Activated CD8-positive, alpha-beta memory T cell treated with anti-CD3 and anti-CD28 coated beads, Interleukin-2, amount 50 U/mL, for 4 hours (primary cell): ENCODE measurements around the gene QSOX2.

Experiments used
- DNase-seq: peaks from one replicate; pipeline ENCODE4 v3.0.0-alpha.2; 2020

The QSOX2 gene

DNA sequence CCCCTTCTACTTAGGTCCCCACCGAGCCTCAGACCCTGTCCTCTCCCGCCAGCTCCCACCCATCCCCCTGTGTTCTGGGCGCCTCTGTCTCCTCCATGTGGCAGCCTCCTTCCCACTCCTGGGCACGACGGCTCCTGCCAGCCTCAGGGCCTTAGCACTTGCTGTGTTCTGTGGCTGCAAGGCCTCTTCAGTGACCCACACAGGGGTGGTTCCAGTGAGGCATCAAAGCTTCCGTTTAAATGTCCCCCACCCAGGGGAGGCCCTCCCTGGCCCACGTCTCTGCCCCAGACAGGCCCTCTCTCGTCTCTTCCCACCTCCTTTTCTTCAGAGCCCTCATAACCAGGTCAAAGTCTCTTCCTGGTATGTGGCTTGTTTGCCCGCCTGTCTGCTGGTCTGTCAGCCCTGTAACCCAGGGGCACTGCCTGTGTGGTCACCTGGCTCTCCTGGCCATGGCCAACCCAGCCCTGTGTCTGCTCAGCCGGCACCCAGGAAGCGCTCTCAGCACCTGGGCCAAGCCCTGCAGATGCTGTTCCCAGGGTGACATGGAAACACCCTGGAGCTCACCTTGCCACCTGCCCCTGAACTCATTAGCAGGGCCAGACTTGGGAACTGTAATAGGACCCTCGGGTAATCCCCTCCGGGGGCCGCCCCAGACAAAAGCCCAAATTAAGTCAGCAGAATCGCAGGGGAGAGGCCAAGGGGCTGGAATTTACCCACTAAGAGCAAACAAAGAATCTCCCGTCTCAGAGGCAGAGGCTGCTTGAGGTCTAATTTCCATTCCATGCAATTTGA, 74.4 kb downstream of the QSOX2 start:
- DNase-seq, result no peak

DNA sequence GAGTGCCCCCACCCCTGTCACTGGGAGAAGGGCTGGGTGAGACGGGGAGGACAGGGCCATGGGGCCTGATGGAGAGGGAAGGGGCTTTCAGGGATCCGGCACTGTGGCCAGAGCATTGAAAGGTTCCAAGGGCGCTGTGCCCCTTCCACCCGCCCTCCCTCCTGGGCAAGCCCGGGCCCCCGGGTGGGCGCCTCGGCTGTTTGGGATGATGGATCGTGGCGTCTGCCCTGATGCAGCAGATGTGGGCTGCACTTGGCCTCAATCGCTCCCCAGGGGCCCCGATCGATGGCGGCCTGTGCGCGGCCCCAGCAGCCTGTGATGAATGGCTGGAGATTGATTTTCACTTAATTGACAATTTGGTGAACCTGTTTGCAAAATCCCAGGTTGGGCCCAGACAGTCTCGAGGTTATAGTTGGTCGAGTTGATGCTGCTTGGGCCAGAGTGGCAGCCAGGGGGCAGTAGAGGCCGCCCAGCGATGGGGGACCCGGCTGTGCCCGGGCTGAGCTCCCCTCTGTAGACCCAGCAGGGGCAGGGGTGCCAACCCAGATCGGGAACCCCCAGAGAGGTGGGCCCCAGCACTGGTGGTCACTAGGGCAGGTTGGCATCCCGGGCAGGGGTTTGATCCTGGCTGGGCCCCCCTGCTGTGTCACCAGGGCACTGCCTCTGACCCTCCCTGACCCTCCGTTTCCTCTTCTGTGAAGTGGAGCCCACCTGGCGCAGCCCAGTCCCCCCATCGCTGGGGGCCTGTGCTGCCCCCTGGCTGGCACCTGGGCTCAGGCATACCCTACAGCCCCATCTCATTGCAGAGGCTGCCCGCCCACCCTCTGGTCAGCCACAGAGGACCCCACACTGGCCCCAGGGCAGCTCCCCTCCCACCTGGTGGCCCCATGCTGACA, 75.4 kb downstream of the QSOX2 start:
- peak; percentile 52 for DNase-seq

GRCh38 chr9:136169495-136169894, 76.1 kb downstream of the QSOX2 start:
- no peak for DNase-seq

DNA sequence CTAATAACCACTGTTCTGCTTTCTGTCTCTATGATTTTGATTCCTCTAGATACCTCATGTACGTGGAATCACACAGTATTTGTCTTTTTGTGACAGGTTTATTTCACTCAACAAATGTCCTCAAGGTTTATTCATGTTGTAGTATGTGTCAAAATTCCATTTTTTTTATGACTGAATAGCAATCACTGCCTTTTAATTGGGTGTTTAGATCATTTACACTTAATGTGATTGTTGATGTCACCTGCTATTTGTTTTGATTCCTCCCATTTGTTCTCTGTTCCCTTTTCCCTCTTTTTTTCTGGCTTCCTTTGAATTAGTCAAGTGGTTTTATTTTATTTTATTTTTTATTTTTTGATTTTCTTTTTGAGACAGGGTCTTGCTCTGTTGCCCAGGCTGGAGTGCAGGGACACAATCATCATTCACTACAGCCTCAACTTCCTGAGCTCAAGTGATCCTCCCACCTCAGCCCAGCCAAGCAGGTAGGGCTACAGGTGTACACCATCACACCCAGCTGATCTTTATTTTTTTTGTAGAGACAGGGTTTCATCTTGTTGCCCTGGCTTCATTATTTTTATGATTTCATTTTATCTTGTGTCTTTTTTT, 82.3 kb downstream of the QSOX2 start:
- DNase-seq, result no peak

GRCh38 chr9:136160995-136161610, 84.5 kb downstream of the QSOX2 start:
- DNase-seq, result no peak

- DNase-seq, result no peak
Measured at GRCh38 chr9:136160381-136160841, 85.2 kb downstream of the QSOX2 start.

GRCh38 chr9:136159851-136160250, 85.8 kb downstream of the QSOX2 start:
- DNase-seq, result no peak

DNA sequence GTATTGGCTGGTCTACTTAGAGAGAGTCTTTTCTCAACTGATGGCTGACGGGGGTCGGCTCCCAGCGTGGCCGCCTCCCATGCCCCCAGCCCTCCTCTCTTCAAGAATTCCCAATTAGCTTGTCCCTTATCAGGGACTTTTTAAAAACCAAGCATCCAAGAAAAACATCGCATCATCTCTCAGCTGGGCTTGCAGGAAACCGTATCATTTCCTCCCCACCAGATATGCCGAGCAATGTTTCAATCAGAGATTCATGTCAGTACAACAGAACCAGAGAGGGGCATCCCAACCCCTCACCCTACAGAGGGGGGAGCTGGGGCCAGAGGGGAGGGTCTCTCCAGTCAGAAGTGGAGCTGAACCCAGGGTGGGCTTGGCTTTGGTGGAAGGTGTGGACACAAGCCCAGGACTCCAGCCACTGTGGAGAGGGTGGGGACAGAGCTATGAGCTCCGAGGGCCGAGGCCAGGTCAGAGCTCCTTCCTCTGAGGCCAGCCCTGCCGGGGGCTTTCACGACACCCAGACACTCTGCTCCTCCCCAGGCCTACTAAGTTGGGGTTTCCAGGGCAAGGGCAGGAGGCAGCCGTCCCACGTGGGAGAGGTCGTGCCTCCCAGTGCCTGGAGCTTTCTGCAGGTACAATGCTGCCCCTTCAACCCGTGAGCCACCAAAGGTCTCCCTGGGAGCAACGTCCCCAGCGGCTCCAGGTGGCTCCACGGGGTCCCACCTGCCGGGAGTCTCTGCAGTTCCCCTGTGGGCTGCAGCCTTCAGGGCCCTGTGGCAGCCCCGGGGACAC, 87.9 kb downstream of the QSOX2 start:
- DNase-seq, result no peak
